Stimulated activated naive CD4-positive, alpha-beta T cell treated with Interleukin-2 at 50 U/mL for 16 hours (primary cell): ENCODE measurements around the gene CBARP.

Experiments used
- DNase-seq: peaks from one replicate; lab custom pipeline; 2025; lab: John Stamatoyannopoulos, UW

Gene CBARP

GRCh38 chr19:1238369-1239303 lies 831 bp upstream of the CBARP start:
- no peak for DNase-seq

GRCh38 chr19:1237027-1237659 lies 662 bp downstream of the CBARP start:
- DNase-seq = no peak

- no peak for DNase-seq
Measured at GRCh38 chr19:1236576-1236975, 1.2 kb downstream of the CBARP start.

- DNase-seq = no peak
Measured at GRCh38 chr19:1235625-1236538, 1.9 kb downstream of the CBARP start.

- no peak for DNase-seq
Measured at GRCh38 chr19:1234955-1235380, 2.8 kb downstream of the CBARP start.

GRCh38 chr19:1234051-1234954 lies 3.5 kb downstream of the CBARP start:
- no peak for DNase-seq

- DNase-seq = no peak
Measured at GRCh38 chr19:1233115-1233667, 4.6 kb downstream of the CBARP start.

- no peak for DNase-seq
Measured at GRCh38 chr19:1232652-1233072, 5.1 kb downstream of the CBARP start.

- no peak for DNase-seq
Measured at GRCh38 chr19:1231729-1232637, 5.8 kb downstream of the CBARP start.

- no peak for DNase-seq
Measured at GRCh38 chr19:1230783-1231489, 6.9 kb downstream of the CBARP start.

- no peak for DNase-seq
Measured at GRCh38 chr19:1229924-1230782, 7.7 kb downstream of the CBARP start.

- no peak for DNase-seq
Measured at GRCh38 chr19:1229056-1229923, 8.5 kb downstream of the CBARP start.

GRCh38 chr19:1228161-1228957 lies 9.4 kb downstream of the CBARP start:
- no peak for DNase-seq

GRCh38 chr19:1227304-1228054 lies 10.3 kb downstream of the CBARP start:
- no peak for DNase-seq

- DNase-seq = no peak
Measured at GRCh38 chr19:1226522-1227303, 11.1 kb downstream of the CBARP start.
